Measurements from ENCODE around the gene COMTD1. TPM values are rescaled to one million over a fixed set of nuclear protein-coding genes. Genes with fewer than 3 reads are reported as not detected.

COMTD1 gene
- polyA plus RNA-seq (2013, experiment 1 of 4): 2.9 TPM
- 3.8 TPM for polyA plus RNA-seq (2013, experiment 2 of 4)
- polyA plus RNA-seq (2013, experiment 3 of 4): 4.6 TPM
- 4.5 TPM for polyA plus RNA-seq (2013, experiment 4 of 4)

DNA sequence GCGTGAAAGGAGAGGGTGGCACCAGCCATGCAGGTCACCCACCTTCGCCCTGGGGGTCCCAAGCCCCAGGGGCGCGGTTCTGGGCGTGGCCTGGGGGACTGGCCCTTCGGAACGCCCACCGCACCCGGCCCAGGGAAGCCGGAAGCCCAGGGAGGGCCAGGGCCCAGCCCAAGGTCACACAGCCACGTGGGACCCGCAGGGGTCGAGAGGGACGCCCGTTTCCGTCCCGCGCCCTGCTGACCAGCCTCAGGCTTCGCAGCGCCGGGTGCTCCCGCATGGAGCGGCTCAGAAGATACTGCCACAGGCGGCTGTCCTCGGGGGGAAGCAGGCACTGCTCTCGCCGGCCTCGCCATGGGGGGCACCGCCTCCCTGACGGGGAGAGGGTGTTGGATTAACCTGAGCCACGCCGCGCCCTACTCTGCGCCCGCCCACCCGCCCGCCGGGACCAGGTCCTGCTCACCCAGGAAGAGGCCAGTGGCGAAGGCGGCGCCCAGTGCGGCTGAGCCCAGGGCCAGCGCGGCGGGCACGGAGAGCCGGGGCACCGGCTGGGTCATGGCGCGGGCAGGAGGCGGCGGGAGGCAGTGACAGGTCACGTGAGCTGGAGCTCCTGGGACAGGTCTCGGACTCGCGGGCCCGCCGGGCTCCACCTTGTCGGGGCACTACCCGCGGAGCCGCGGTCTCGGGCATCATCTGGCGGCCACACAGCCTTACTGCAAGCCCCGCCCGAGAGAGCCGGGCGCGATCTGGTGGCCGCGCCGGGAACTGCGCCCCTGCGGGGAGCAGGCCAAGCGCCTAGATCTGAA lies at the start of gene COMTD1:
COMTD1 (minus strand) TSS at position 583 of the 803 bp plus-strand sequence; CDS start at position 554, 29 bp downstream.
- Histone ChIP-seq H3K27me3 (ENCODE audit: control insufficient read depth, insufficient read depth, low read length, poor library complexity, severe bottlenecking) (peaks cover 8% of the 10 kb centered on the region), H3K4me1 (ENCODE audit: control insufficient read depth, insufficient read depth, low read length) (no peaks in the 10 kb centered on the region), H3K4me3 (ENCODE audit: insufficient read depth, low read depth, low read length) (peak within 1 kb of the TSS; percentile 38), H3K36me3 (ENCODE audit: control insufficient read depth, insufficient read depth, low read length) (peaks cover 14% of the 10 kb centered on the region), H3K9me3 (ENCODE audit: control insufficient read depth, low read length) (no peaks in the 10 kb centered on the region), H3K27ac (ENCODE audit: insufficient read depth, low read depth, low read length, poor library complexity, severe bottlenecking) (no peak within 1 kb of the TSS)
- 0% methylated on average over 76 of the region's 76 CpGs for WGBS, 2 experiments

DNA sequence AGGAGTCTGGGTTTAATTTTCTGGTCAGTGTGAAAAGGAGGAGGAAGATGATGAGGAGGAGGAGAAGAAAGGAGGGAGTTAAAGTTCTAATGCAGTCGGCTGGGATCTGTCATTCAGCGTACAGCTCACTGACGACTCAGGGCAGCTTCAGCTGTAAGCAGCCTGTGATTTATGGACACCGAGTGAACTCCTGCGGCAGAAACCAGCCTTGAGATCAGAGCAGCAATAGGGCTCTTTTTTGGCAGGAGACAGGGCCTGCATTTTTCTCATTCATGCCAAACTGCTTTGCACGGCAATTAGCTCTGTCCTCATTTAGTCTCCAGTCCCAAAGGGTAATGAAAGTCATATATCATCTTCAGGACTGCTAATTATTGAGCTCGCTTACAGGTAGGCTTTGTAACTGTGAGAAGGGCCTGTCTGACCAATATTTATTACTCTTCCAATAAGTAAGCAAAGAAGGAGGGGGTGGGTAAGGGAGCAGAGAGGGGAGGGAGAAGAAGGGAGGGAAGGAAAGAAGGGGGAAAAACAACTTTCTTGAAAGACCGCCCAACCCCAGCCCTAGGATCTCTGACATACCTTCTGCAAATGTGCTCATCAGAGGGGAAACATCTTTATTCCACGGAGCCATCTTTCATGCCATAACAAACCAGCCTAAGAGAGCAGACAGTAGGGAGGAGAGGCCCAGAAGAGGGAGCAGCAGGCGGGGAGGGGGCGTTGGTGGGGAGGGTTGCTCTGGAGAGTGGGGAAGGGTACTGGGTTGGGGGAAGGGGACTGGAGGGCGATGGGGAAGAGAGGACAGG lies 48.1 kb upstream of the COMTD1 start:
- peaks cover 12% of the 10 kb centered on the region for H3K4me1 ChIP-seq (ENCODE audit: control insufficient read depth, insufficient read depth, low read length)
- peak overlapping the region; percentile 24 for H3K4me3 ChIP-seq (ENCODE audit: insufficient read depth, low read depth, low read length)
- no peaks in the 10 kb centered on the region for H3K36me3 ChIP-seq (ENCODE audit: control insufficient read depth, insufficient read depth, low read length)
- 24 to 28% methylated on average over 10 to 11 of the region's 12 CpGs for WGBS, 2 experiments
- no peaks in the 10 kb centered on the region for H3K27me3 ChIP-seq (ENCODE audit: control insufficient read depth, insufficient read depth, low read length, poor library complexity, severe bottlenecking)
- H3K27ac ChIP-seq (ENCODE audit: insufficient read depth, low read depth, low read length, poor library complexity, severe bottlenecking): peak overlapping the region; percentile 71
- no peaks in the 10 kb centered on the region for H3K9me3 ChIP-seq (ENCODE audit: control insufficient read depth, low read length)

DNA sequence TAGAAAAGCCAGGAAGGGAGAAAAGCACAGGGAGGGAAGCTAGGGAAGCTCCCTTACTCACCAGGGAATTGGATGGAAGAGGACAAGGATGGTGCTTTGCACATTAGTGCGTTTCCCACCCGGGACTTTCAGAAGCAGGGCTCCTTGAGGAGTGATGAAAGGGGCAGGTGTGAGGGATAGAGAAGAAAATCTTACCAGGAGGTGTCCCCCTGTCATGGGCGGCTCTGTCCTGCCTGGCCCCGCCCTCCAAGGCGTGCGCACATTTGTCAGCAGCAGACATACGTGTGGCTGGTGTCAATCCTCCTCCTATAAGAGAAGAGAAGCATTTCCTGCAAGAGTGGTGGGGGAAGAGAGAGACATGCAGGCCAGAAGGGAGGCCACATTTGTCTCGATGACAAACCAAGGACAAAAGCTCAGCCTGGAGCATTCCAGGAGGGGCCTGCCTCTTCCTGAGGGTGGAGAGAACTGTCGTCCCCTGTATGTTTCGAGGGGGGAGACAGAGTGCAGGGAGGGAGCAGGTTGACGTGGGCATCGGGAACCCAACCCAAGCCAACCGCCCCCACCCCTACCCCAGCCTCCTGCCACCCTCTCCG lies 47.4 kb upstream of the COMTD1 start:
- H3K36me3 ChIP-seq (ENCODE audit: control insufficient read depth, insufficient read depth, low read length): no peaks in the 10 kb centered on the region
- 7 to 11% methylated on average over 11 to 13 of the region's 14 CpGs for WGBS, 2 experiments
- H3K4me3 ChIP-seq (ENCODE audit: insufficient read depth, low read depth, low read length): peak overlapping the region; percentile 24
- H3K27ac ChIP-seq (ENCODE audit: insufficient read depth, low read depth, low read length, poor library complexity, severe bottlenecking): peak overlapping the region; percentile 71
- H3K9me3 ChIP-seq (ENCODE audit: control insufficient read depth, low read length): no peaks in the 10 kb centered on the region
- H3K4me1 ChIP-seq (ENCODE audit: control insufficient read depth, insufficient read depth, low read length): peaks cover 12% of the 10 kb centered on the region
- H3K27me3 ChIP-seq (ENCODE audit: control insufficient read depth, insufficient read depth, low read length, poor library complexity, severe bottlenecking): no peaks in the 10 kb centered on the region

DNA sequence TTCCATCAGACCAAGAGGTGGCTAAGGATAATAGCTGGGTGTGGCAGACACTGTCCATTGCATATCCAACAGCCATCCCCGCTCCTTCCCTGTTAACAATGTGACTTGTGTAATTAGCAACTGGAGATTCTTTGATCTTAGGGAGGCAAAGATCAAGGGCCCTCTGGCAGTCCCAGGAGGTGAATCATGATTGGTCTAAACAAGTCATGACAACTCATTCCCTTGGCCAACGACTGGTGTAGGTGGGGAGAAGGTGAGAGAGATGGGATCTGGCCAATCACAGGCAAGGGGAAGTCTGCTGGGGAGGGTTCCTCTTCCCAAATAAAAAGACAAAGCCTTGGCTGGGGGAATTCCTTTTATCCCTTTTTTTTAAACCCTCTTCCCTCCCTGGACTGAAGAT lies 46.2 kb upstream of the COMTD1 start:
- Histone ChIP-seq H3K4me3 (ENCODE audit: insufficient read depth, low read depth, low read length) (no peak overlapping the region), H3K27ac (ENCODE audit: insufficient read depth, low read depth, low read length, poor library complexity, severe bottlenecking) (no peak overlapping the region), H3K36me3 (ENCODE audit: control insufficient read depth, insufficient read depth, low read length) (no peaks in the 10 kb centered on the region), H3K4me1 (ENCODE audit: control insufficient read depth, insufficient read depth, low read length) (peaks cover 12% of the 10 kb centered on the region), H3K27me3 (ENCODE audit: control insufficient read depth, insufficient read depth, low read length, poor library complexity, severe bottlenecking) (no peaks in the 10 kb centered on the region), H3K9me3 (ENCODE audit: control insufficient read depth, low read length) (no peaks in the 10 kb centered on the region)
- 73 to 89% methylated on average over 2 of the region's 2 CpGs for WGBS, 2 experiments

DNA sequence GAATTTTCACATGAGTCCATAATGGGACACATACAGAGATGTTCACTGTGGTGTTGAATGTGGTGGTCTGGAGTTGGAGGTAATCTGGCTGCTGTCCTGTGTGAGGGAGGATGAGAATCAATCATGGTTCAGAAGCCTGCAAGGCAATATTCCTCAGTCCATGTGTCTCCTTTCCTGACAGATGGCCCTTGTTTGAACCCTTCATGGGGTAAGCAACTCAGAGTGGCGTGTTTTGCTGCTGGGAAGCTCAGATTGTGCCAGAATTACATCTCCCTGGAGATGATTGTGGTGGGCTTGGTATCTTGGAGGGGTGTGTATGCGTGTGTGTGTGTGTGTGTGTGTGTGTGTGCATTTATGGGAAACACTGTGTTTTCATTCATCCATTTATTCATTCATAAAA lies 44.5 kb upstream of the COMTD1 start:
- Histone ChIP-seq H3K4me3 (ENCODE audit: insufficient read depth, low read depth, low read length) (no peak overlapping the region), H3K27me3 (ENCODE audit: control insufficient read depth, insufficient read depth, low read length, poor library complexity, severe bottlenecking) (no peaks in the 10 kb centered on the region), H3K4me1 (ENCODE audit: control insufficient read depth, insufficient read depth, low read length) (peaks cover 12% of the 10 kb centered on the region), H3K36me3 (ENCODE audit: control insufficient read depth, insufficient read depth, low read length) (no peaks in the 10 kb centered on the region), H3K9me3 (ENCODE audit: control insufficient read depth, low read length) (no peaks in the 10 kb centered on the region), H3K27ac (ENCODE audit: insufficient read depth, low read depth, low read length, poor library complexity, severe bottlenecking) (no peak overlapping the region)
- 87 to 88% methylated on average over 1 to 2 of the region's 2 CpGs for WGBS, 2 experiments

DNA sequence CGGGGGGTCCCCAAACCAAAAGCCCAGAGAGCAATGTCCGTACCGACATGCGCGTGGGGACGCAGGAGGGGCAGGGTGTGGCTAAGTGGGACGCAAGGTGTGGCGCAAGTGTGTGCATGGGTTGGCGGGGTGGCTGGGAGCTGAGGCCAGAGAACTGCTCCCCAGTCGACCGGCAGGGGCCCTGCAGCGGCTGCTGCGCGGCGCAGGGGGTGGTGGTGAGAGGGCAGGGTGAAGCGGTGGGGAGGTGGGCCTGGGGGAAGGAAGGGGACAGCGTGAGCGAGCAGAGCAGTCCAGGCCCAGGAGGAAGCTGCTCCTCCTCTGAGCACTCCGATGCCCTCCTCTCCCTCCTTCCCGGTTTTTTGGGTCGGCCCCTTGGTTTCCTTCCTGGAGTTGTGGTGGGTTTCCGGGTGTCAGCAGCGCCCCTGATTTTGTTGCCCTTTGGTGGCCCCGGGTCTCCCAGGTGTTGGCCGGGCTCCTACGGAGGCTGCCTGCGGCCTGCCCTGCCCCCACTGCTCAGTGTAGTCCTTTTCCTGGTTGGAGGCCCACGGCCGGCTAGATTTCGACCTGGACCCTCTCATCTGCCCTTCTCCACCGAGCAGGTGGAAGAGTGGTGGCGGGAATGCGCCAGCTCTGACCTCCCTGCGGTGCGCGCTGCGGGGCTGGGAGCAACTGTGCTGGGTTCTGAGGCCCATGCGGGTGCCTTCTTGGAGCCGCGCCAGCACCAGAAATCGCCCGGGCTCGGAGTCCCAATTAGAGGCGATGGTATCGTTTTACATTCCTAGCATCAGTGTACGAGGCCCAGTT lies 40.5 kb upstream of the COMTD1 start:
- no peaks in the 10 kb centered on the region for H3K9me3 ChIP-seq (ENCODE audit: control insufficient read depth, low read length)
- H3K4me1 ChIP-seq (ENCODE audit: control insufficient read depth, insufficient read depth, low read length): no peaks in the 10 kb centered on the region
- 90% methylated on average over 46 of the region's 46 CpGs for WGBS, 2 experiments
- no peaks in the 10 kb centered on the region for H3K36me3 ChIP-seq (ENCODE audit: control insufficient read depth, insufficient read depth, low read length)
- no peak overlapping the region for H3K4me3 ChIP-seq (ENCODE audit: insufficient read depth, low read depth, low read length)
- H3K27me3 ChIP-seq (ENCODE audit: control insufficient read depth, insufficient read depth, low read length, poor library complexity, severe bottlenecking): no peaks in the 10 kb centered on the region
- H3K27ac ChIP-seq (ENCODE audit: insufficient read depth, low read depth, low read length, poor library complexity, severe bottlenecking): no peak overlapping the region

DNA sequence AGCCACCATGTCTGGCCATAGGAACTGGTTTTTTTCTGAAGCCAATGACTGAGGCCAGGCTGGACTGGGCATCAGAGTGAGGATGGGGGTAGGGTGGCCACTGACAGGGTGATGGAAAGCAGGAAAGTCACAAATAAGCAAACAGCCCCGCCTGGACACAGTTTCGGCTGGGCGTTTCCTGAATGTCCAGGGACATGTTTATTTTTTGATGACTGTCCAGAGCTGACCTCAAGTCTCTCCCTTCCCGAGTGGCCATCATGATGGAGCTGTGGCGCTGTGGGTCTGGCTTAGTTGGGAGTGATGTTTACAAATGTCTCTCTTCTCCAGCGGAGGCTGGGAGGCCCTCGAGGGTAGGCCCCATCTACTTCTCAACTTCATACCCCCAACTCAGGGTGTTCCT lies 37.1 kb upstream of the COMTD1 start:
- no peaks in the 10 kb centered on the region for H3K4me1 ChIP-seq (ENCODE audit: control insufficient read depth, insufficient read depth, low read length)
- no peak overlapping the region for H3K27ac ChIP-seq (ENCODE audit: insufficient read depth, low read depth, low read length, poor library complexity, severe bottlenecking)
- no peaks in the 10 kb centered on the region for H3K36me3 ChIP-seq (ENCODE audit: control insufficient read depth, insufficient read depth, low read length)
- no peak overlapping the region for H3K4me3 ChIP-seq (ENCODE audit: insufficient read depth, low read depth, low read length)
- WGBS, 2 experiments: 93 to 97% methylated on average over 5 to 7 of the region's 7 CpGs
- H3K9me3 ChIP-seq (ENCODE audit: control insufficient read depth, low read length): no peaks in the 10 kb centered on the region
- H3K27me3 ChIP-seq (ENCODE audit: control insufficient read depth, insufficient read depth, low read length, poor library complexity, severe bottlenecking): no peaks in the 10 kb centered on the region

DNA sequence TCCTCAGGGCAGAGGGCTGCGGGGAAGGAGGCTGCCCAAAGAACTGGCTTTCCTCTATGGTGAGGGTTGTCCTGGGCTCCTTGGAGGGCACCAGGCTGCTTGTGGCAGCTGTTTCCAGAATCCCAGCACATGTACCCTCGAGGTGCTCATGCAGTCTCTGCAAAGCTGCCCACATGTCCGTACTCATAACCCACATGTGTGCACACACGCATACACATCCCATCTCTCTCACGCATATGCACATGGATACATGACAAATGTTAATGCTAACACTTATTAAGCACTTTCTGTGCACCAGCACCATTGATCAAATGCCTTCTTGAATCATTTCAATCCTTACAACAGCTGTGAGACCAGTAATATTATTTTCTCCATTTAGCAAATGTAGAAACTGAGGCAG lies 36.3 kb upstream of the COMTD1 start:
- Histone ChIP-seq H3K4me1 (ENCODE audit: control insufficient read depth, insufficient read depth, low read length) (no peaks in the 10 kb centered on the region), H3K9me3 (ENCODE audit: control insufficient read depth, low read length) (no peaks in the 10 kb centered on the region), H3K27ac (ENCODE audit: insufficient read depth, low read depth, low read length, poor library complexity, severe bottlenecking) (no peak overlapping the region), H3K27me3 (ENCODE audit: control insufficient read depth, insufficient read depth, low read length, poor library complexity, severe bottlenecking) (no peaks in the 10 kb centered on the region), H3K36me3 (ENCODE audit: control insufficient read depth, insufficient read depth, low read length) (no peaks in the 10 kb centered on the region), H3K4me3 (ENCODE audit: insufficient read depth, low read depth, low read length) (no peak overlapping the region)
- WGBS, 2 experiments: 92% methylated on average over 5 of the region's 5 CpGs

DNA sequence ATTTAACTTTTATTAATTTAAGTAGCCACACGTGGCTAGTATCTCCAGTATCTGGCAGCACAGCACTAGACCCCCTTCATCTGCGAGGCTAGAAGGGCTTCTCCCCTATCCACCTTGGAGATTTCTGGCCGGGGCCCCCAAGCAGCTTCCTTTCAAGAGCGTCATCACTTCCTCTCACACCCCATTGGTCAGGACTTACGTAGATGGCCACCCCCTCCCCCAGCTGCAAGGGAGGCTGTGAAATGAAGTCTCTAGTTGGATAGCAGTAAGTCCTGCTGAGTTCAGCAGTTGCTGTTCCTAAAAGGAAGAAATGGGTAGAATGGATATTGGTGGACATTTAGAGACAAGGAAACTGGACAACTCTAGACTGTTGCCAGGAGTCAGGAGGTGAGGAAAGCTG lies 33.8 kb upstream of the COMTD1 start:
- H3K27ac ChIP-seq (ENCODE audit: insufficient read depth, low read depth, low read length, poor library complexity, severe bottlenecking): no peak overlapping the region
- H3K9me3 ChIP-seq (ENCODE audit: control insufficient read depth, low read length): no peaks in the 10 kb centered on the region
- no peak overlapping the region for H3K4me3 ChIP-seq (ENCODE audit: insufficient read depth, low read depth, low read length)
- no peaks in the 10 kb centered on the region for H3K36me3 ChIP-seq (ENCODE audit: control insufficient read depth, insufficient read depth, low read length)
- H3K4me1 ChIP-seq (ENCODE audit: control insufficient read depth, insufficient read depth, low read length): no peaks in the 10 kb centered on the region
- H3K27me3 ChIP-seq (ENCODE audit: control insufficient read depth, insufficient read depth, low read length, poor library complexity, severe bottlenecking): no peaks in the 10 kb centered on the region
- WGBS, 2 experiments: 82 to 96% methylated on average over 5 of the region's 5 CpGs
